ENCODE results near the gene MAGEA9B. TPM values are rescaled to one million over a fixed set of nuclear protein-coding genes. Genes with fewer than 3 reads are reported as not detected.
"Not testable (repeated sequence)": the region's sequence is repeated elsewhere in the genome, so short reads cannot be mapped to it uniquely, and the experiment has no call there.

Gene MAGEA9B, protein sequence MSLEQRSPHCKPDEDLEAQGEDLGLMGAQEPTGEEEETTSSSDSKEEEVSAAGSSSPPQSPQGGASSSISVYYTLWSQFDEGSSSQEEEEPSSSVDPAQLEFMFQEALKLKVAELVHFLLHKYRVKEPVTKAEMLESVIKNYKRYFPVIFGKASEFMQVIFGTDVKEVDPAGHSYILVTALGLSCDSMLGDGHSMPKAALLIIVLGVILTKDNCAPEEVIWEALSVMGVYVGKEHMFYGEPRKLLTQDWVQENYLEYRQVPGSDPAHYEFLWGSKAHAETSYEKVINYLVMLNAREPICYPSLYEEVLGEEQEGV
- total RNA-seq (2014; rRNA removed; shearing (Covaris generic); ENCODE audit: low replicate concordance): not detected in 2 replicates

DNA sequence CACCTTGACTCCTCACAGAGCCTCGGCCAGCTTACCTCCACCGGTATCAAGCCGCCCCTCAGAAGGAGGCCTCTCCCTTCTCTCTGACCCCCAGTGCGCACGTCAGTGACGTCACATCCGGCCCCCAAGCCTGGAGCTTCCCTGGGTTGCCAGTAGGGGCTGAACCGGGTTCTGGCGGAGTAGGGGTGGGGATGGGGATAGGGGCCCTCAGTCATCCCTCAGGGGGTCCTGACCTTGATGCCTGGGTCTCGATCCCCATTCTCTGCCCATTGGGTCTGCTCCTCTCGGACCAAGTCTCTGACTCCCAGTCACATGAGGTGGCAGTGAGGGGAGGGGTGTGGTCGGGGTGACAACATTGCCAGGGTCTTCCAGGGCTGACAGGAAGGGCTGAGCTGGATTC is at the start of gene MAGEA9B:
TSS of gene MAGEA9B (minus strand) at position 101 of the 400 bp plus-strand sequence. CDS start 4,280 bp downstream, outside the sequence.
- in situ Hi-C loops (cut with HindIII; ENCODE audit: low pct_unique_long_range_greater_than_20kb, low sequenced_read_pairs); DNase-seq (ENCODE audit: low read depth): not testable (repeated sequence)

DNA sequence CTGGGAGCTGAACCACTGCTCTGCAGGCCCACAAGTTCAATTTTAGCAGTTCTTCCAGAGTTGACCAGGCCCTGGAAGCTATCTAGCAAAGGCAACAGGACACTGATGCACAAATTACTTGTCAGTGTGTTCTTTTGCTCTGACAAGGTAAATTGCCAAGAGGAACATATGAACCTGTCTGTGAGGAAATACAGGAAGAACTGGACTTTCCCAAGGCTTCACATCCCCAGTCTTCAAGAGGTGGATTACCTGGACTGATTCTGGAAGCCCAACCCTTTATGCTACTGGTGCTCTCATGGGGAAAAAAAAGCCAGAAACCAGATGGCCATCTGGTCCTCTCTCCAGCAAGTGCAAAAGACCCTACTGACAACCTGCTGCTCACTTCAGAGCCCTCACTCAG is 46.3 kb upstream of the MAGEA9B start:
- in situ Hi-C loops (cut with HindIII; ENCODE audit: low pct_unique_long_range_greater_than_20kb, low sequenced_read_pairs): no loop called here

DNA sequence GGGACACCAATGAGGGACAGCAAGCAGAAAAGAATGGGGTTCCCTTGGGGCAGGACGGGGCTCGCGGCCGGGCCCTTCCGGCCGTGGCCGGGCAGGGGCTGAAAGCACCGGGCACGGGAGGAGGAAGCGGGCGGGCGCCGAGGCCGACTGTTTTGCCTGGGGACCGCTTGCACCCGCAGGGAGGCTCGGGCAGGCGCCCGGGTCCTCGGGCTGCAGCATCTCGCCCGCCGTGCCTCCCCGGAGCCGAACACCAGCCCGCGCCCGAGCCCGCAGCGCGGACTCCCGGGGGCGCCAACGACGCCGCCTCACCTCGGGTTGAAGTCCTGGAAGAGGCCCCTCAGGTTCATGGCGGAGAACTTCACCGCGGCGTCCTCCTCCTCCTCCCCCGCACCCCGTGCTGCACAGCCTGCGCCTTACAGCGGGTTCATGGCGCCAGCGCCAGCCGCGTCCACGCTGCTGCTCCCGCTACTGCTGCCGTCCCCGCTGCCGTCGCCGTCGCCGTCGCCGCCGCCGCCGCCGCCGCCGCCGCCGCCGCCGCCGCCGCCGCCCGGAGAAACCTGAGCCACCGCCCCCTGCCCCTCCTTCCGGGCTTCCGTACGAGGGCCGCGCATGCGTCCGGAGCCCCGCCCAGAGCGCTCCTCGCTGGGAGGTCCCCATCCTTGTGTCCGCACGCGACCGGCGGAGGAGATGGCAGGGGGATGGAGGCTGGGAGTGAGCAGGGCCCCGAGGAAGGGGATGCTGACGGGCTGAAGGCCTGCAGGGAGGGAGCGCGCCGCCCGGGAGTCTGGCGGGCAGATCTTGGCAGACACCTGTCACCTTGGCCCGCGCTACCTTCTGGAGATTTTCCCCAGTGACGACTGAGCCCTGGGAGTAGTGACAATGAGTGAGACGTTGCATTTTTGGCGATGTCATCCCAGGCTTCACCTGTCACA is 44.2 kb upstream of the MAGEA9B start, which contains the start of gene TMEM185A:
TSS of gene TMEM185A (minus strand) at position 559 of the 932 bp plus-strand sequence. CDS start at position 347, 212 bp downstream.
- in situ Hi-C loops (cut with HindIII; ENCODE audit: low pct_unique_long_range_greater_than_20kb, low sequenced_read_pairs): no loop called here
- peak; percentile 53 for DNase-seq (ENCODE audit: low read depth)

More for the DNA sequence above, 46.3 kb upstream of the MAGEA9B start:
- DNase-seq (ENCODE audit: low read depth): no peak

DNA sequence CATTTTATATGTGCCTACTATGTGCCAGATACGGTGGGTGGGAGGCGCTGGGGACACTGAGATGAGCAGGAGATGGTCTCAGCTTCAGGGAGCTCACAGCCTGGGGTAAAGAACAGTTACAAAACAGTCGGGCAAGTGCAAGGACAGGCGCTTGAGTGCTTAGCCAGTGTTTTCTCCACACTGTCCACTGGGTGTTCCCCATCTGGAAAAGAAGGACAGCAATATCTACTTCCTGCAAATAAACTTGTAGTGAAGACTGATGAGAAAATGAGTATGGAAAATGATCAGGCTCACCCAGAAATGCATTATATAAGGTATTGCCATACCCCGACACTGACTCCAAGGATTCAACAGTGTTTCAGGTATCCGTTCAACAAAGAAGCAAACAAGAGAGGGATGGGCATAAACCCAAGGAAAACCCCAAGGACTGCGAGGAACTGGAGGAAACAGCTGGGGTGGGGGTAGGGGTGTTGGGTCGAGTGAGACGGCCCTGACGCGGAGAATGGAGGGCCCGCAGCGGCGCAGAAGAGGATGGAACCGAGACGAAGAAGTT is 43.5 kb upstream of the MAGEA9B start:
- in situ Hi-C loops (cut with HindIII; ENCODE audit: low pct_unique_long_range_greater_than_20kb, low sequenced_read_pairs): no loop called here

DNA sequence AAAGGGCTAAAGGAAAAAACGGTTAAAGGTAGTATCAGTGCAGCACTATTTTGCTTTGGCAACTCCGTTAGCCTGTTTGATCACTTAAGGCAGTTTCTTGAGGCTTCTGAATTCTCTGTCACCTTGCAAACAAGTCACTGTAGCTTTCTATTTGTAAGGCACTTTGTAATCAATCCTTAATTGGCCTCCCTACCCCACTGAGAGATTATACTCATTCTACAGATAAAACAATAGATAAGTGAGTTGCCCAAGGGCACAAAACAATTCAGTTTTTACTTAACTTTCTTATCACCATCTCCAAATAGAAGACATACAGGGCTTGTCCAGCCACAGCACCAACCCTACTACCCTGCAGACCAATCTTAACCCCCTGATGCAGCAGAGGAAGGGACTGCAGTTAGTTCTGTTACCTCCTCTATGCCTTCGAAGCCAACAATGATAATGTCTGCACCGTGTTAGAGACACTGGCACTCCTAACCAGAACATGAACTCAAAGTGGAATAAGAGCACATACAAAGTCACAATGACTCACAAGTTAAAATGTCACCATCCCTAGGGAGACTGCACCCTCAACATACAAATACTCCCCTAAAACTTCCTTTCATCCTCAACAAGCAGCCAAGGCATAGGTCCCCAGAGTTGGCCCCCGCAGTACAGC is 42.6 kb upstream of the MAGEA9B start:
- in situ Hi-C loops (cut with HindIII; ENCODE audit: low pct_unique_long_range_greater_than_20kb, low sequenced_read_pairs): no loop called here

More for the DNA sequence above, 43.5 kb upstream of the MAGEA9B start:
- peak; percentile 24 for DNase-seq (ENCODE audit: low read depth)

DNA sequence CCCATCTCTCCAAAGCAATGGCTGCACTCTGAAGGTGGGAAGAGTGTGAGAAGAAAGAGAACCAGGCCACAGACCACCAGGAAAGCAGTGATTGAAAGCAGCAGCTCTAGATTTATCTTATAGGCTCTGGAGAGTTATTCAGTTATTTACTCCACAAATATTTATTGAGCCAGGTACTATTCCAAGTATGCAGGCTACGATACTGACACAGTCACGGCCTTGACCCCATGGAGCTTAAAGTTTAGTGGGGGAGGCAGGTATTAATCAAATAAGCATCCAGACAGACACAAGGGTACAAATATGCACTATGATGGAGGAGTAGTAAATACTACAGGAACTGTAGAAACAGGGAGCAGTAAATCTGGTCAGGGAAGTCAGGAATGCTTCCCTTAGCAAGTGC is 41.5 kb upstream of the MAGEA9B start:
- DNase-seq (ENCODE audit: low read depth): no peak
- in situ Hi-C loops (cut with HindIII; ENCODE audit: low pct_unique_long_range_greater_than_20kb, low sequenced_read_pairs): no loop called here

More for the DNA sequence above, 42.6 kb upstream of the MAGEA9B start:
- DNase-seq (ENCODE audit: low read depth): peak; percentile 2

DNA sequence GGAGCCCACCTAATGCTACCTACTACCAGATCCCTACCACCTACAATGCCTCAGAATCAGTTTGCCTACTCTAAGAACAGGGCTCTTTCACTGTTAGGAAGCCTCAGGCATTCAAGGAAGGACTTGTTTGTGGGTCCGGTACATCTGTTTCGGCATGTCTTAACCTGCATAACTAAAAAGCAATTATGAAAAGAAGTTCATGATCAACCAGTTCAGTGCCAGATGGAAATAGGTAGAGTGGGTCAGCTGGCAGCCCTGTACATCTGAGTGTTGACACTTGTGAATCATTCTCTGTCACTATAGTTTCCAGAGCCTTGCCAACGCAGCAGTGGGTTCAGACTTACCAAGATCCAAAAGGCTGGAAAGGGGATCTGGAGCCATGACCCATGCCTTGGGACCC is 41.0 kb upstream of the MAGEA9B start:
- in situ Hi-C loops (cut with HindIII; ENCODE audit: low pct_unique_long_range_greater_than_20kb, low sequenced_read_pairs): no loop called here

DNA sequence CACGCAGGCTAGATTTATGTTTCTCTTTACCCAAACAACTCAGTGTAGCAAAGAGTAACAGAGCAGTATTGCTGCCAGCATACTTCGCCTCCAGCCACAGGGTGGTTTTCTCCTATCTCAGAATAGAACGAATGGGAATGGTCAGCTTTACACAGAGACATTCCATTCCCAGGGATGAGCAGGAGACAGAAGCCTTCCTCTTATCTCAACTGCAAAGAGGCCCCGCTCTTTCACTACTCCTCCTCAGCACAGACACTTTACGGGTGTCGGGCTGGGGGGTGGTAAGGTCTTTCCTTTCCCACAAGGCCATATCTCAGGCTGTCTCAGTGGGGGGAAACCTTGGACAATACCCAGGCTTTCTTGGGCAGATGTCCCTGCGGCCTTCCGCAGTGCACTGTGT is 39.6 kb upstream of the MAGEA9B start:
- in situ Hi-C loops (cut with HindIII; ENCODE audit: low pct_unique_long_range_greater_than_20kb, low sequenced_read_pairs); DNase-seq (ENCODE audit: low read depth): not testable (repeated sequence)

More for the DNA sequence above, 41.0 kb upstream of the MAGEA9B start:
- DNase-seq (ENCODE audit: low read depth): no peak

DNA sequence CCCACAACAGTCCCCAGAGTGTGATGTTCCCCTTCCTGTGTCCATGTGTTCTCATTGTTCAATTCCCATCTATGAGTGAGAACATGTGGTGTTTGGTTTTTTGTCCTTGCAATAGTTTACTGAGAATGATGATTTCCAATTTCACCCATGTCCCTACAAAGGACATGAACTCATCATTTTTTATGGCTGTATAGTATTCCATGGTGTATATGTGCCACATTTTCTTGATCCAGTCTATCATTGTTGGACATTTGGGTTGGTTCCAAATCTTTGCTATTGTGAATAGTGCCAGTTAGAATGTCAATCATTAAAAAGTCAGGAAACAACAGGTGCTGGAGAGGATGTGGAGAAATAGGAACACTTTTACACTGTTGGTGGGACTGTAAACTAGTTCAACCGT is 32.4 kb upstream of the MAGEA9B start:
- in situ Hi-C loops (cut with HindIII; ENCODE audit: low pct_unique_long_range_greater_than_20kb, low sequenced_read_pairs): not testable (repeated sequence)

DNA sequence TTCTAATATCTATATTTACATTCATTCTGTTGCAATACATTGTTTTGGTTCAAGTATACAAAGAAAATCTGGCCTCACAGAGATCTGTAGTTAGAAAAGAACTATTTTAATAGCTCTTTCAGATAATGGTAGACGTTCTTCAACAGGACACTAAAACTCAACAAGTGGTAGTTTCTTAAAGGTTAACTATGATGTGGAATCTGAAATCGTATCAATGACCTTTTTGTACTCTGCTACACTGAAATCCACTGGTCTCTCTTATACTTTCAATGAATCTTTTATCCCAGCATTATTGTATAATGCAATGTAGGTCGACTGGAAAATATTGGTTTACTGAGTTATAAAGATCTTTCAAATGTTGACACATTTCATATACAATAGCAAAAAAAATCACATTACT is 31.6 kb upstream of the MAGEA9B start:
- no peak for DNase-seq (ENCODE audit: low read depth)
- in situ Hi-C loops (cut with HindIII; ENCODE audit: low pct_unique_long_range_greater_than_20kb, low sequenced_read_pairs): no loop called here

More for the DNA sequence above, 32.4 kb upstream of the MAGEA9B start:
- not testable (repeated sequence) for DNase-seq (ENCODE audit: low read depth)

DNA sequence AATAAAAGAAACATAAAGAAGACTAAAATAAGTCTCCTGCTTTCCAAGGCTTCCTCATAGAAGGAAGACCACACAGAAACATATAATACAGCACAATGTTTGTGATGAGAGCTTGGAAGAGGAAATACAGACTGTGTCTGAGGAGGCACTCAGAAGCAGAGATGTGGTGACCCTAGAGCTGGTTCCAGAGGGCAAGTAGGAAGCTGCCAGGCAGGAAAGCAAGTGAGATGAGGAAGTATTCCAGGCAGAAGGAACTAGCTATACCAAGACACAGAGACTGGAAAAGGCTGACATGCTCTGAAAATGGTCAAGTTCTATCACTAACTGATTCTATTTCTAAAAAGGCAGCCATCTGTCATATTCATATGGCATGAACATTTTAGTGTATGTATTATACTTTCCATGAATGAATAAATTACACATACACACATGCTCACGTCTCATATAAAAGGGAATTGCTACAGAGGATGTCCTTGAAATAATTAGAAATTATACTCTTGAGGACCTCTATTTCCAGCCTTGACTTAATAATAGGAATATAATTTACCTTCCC is 24.4 kb upstream of the MAGEA9B start:
- in situ Hi-C loops (cut with HindIII; ENCODE audit: low pct_unique_long_range_greater_than_20kb, low sequenced_read_pairs): no loop called here

DNA sequence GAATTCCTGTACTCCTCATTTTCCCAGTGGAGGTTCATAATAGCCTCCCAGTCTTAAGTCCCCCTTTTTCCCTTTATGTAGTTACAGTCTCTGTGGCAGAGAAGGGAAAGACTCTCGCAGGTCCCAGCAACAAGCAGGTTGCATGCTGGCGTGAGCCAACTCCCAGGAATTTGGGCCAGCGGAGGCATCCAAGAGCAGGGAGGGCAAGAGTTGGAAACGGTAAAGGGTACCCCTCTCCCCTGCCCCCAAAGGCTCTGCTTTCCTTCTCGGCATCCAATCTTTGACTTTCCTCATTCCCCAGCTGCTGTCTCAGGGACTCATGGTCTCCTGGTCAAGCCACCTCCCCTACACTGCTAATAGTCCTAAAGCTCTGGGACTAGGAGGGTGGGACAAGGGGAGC is 23.3 kb upstream of the MAGEA9B start:
- no peak for DNase-seq (ENCODE audit: low read depth)
- in situ Hi-C loops (cut with HindIII; ENCODE audit: low pct_unique_long_range_greater_than_20kb, low sequenced_read_pairs): no loop called here

More for the DNA sequence above, 24.4 kb upstream of the MAGEA9B start:
- DNase-seq (ENCODE audit: low read depth): no peak

DNA sequence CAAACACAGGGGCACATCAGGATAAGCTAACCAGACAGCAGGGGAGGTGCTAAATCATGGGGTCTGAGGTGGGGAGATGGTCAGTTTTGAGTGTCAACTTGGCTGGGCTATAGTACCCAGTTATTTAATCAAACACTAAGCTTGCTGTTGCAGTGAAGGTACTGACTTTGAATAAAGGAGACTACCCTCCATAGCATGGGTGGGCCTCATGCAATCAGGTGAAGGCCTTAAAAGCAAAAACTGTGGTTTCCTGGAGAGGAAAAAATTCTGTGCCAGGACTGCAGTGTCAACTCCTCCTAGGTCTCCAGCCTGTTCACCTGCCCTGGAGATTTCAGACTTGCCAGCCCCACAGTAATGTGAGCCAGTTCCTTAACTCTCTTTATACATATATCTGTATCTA is 20.4 kb upstream of the MAGEA9B start:
- in situ Hi-C loops (cut with HindIII; ENCODE audit: low pct_unique_long_range_greater_than_20kb, low sequenced_read_pairs): no loop called here
- DNase-seq (ENCODE audit: low read depth): no peak

DNA sequence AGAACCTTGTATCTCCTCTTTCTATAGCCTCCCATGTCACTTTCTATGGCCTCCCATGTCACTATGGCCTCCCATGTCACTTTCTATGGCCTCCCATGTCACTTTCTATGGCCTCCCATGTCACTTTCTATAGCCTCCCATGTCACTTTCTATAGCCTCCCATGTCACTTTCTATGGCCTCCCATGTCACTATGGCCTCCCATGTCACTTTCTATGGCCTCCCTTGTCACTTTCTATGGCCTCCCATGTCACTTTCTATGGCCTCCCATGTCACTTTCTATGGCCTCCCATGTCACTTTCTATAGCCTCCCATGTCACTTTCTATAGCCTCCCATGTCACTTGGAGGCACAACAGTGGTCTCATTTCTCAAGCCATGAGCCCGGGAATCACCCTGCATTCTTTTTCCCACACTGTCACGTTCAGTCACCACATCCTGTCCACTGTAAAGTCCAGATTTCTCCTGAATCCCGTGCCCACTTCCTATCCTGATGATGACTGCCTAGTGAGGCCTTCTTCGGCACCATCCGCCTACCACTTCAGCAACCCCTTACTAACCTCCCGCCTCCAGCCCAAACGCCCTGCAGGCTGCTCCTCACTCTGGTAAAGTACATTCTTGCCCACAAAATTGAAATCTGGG is 18.1 kb upstream of the MAGEA9B start:
- DNase-seq (ENCODE audit: low read depth); in situ Hi-C loops (cut with HindIII; ENCODE audit: low pct_unique_long_range_greater_than_20kb, low sequenced_read_pairs): not testable (repeated sequence)

DNA sequence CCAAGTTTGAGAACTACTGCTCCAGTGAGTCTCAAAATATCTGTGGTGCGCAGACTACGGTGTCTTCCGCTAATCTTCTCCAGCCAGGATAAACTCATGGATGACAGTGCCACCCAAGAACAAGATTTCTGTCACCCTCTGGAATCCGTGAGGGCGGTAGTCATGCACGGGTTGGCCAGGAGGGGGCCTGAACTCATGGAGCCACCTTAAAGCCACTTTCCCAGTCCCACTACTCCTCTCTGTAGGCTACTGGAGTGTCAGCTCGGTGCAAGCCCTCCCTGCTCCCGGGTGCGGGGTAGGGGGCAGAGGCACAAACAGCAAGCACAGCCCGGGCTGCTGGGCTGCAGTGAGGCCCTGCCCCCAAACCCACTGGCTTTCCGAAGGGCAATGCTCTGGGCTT is 11.3 kb upstream of the MAGEA9B start:
- in situ Hi-C loops (cut with HindIII; ENCODE audit: low pct_unique_long_range_greater_than_20kb, low sequenced_read_pairs); DNase-seq (ENCODE audit: low read depth): not testable (repeated sequence)

DNA sequence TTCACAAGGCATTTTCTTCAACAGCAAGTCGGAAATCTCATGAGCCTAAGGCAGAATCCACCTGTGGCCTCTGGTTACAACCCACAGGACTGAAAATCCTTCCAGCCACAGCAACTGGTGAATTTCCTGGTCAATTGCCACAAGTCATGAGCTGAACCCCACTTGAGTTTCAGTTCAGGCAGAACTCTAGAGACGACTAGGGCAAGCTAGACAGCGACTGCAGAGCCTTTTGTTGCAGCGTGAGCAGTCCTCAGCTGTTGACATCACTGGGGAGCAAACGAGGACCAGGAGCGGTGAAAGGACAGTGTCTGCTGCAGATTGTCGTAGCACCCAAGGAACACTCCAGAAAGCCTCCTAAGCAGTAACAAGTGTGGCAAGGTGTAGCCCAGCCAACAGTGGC is 8.7 kb upstream of the MAGEA9B start:
- DNase-seq (ENCODE audit: low read depth); in situ Hi-C loops (cut with HindIII; ENCODE audit: low pct_unique_long_range_greater_than_20kb, low sequenced_read_pairs): not testable (repeated sequence)

DNA sequence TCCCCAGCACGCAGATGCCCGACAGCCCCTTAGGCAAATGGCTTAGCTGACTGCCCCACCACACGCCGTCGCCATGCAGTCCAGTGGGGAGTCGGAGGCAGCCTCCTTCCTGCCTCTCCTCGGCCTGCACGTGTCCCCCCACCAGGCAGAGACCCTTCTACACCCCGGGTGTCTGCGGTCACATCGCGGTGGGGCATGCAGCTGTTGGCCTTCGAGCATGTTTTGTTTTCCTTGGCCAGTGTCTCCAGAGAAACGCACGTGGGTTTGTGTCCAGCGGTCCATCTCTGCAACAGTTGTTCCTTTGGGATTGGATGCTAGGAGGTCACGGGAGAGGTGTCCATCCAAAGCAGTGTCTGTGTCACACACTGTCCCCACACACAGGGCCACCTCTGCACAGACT is 8.0 kb upstream of the MAGEA9B start, which contains the start of gene HSFX2:
TSS of gene HSFX2 (minus strand) at position 101 of the 400 bp plus-strand sequence. CDS start 614 bp downstream, outside the sequence.
- DNase-seq (ENCODE audit: low read depth); in situ Hi-C loops (cut with HindIII; ENCODE audit: low pct_unique_long_range_greater_than_20kb, low sequenced_read_pairs): not testable (repeated sequence)

All from Caki2 (cell line).